ENCODE results near the gene CDK18. TPM values are rescaled to one million over a fixed set of nuclear protein-coding genes. Genes with fewer than 3 reads are reported as not detected.

Gene CDK18
- total and polyA plus RNA-seq, 10 of the 15 experiments (the other 5 are each of a cell fraction or from before 2014, with no cell fraction given), result 0.13 to 4.4 (median 0.52) TPM; not detected in 2

DNA sequence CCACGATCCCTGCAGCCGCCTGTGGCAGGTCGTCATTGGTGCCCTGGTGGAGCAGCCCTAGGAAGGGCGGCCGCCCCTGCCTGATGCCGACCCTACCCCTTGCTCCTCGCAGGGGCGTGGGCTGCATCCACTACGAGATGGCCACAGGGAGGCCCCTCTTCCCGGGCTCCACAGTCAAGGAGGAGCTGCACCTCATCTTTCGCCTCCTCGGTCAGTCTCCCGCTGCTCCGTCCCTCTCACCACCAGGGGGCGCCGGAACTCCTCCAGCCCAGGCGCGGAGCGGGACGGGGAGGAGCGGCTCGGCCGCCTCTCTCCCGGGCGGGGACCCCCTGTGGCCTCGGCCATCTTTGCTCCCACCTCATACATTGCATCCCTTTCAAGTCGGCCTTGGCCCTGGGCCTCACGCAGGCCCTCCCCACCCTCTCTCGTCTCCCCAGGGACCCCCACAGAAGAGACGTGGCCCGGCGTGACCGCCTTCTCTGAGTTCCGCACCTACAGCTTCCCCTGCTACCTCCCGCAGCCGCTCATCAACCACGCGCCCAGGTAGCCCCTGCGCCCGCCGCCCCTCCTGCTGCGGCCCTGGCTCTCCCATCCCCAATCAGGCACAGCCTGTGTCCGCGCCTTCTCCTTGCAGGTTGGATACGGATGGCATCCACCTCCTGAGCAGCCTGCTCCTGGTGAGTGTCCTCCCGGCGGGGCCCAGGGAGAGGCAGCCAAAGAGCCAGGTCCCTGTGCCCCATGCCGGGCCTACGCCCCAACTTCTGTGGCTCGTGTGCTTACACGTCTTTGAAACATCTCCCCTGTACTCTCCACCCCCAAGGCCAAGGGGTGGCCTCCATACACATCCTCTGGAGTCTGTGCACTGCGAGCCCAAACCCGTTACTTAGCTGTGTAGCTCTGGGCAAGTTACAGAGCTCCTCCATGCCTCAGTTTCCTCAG, 24.7 kb downstream of the CDK18 start (continued):
- TF ChIP-seq PAX8 (IDR thresholded peaks at IDR 0.05) (no peak), IKZF1 (conservative IDR thresholded peaks at IDR 0.05) (peak; percentile 71), POLR2A (IDR thresholded peaks at IDR 0.05; ENCODE audit: low read depth, low read length) (no peak), JUND (IDR thresholded peaks at IDR 0.05; ENCODE audit: low read depth, low read length) (no peak), ZZZ3 (IDR thresholded peaks at IDR 0.05; ENCODE audit: control insufficient read depth, insufficient read length, low read depth) (no peak), RFX5 (IDR thresholded peaks at IDR 0.05; ENCODE audit: low read depth, low read length) (no peak), RUNX3 (IDR thresholded peaks at IDR 0.05; ENCODE audit: low read length) (no peak), SUPT20H (IDR thresholded peaks at IDR 0.05; ENCODE audit: borderline replicate concordance, control insufficient read depth, low read depth, low read length) (no peak), ZNF384 (IDR thresholded peaks at IDR 0.05; ENCODE audit: borderline replicate concordance, low read depth, low read length) (no peak), SMAD1 (IDR thresholded peaks at IDR 0.05; ENCODE audit: low read depth, partially characterized antibody) (no peak), RAD21 (IDR thresholded peaks at IDR 0.05; ENCODE audit: insufficient read depth, low read depth, low read length) (peak; percentile 78), MEF2A (IDR thresholded peaks at IDR 0.05; ENCODE audit: insufficient read depth, low read depth, low read length) (no peak), EED (IDR thresholded peaks at IDR 0.05; ENCODE audit: low read depth) (no peak)
- TF ChIP-seq, protein P1, sequence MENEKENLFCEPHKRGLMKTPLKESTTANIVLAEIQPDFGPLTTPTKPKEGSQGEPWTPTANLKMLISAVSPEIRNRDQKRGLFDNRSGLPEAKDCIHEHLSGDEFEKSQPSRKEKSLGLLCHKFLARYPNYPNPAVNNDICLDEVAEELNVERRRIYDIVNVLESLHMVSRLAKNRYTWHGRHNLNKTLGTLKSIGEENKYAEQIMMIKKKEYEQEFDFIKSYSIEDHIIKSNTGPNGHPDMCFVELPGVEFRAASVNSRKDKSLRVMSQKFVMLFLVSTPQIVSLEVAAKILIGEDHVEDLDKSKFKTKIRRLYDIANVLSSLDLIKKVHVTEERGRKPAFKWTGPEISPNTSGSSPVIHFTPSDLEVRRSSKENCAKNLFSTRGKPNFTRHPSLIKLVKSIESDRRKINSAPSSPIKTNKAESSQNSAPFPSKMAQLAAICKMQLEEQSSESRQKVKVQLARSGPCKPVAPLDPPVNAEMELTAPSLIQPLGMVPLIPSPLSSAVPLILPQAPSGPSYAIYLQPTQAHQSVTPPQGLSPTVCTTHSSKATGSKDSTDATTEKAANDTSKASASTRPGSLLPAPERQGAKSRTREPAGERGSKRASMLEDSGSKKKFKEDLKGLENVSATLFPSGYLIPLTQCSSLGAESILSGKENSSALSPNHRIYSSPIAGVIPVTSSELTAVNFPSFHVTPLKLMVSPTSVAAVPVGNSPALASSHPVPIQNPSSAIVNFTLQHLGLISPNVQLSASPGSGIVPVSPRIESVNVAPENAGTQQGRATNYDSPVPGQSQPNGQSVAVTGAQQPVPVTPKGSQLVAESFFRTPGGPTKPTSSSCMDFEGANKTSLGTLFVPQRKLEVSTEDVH (IDR thresholded peaks at IDR 0.05; ENCODE audit: low read depth, partially characterized antibody), result no peak
- TF ChIP-seq, protein P2, sequence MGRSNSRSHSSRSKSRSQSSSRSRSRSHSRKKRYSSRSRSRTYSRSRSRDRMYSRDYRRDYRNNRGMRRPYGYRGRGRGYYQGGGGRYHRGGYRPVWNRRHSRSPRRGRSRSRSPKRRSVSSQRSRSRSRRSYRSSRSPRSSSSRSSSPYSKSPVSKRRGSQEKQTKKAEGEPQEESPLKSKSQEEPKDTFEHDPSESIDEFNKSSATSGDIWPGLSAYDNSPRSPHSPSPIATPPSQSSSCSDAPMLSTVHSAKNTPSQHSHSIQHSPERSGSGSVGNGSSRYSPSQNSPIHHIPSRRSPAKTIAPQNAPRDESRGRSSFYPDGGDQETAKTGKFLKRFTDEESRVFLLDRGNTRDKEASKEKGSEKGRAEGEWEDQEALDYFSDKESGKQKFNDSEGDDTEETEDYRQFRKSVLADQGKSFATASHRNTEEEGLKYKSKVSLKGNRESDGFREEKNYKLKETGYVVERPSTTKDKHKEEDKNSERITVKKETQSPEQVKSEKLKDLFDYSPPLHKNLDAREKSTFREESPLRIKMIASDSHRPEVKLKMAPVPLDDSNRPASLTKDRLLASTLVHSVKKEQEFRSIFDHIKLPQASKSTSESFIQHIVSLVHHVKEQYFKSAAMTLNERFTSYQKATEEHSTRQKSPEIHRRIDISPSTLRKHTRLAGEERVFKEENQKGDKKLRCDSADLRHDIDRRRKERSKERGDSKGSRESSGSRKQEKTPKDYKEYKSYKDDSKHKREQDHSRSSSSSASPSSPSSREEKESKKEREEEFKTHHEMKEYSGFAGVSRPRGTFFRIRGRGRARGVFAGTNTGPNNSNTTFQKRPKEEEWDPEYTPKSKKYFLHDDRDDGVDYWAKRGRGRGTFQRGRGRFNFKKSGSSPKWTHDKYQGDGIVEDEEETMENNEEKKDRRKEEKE (IDR thresholded peaks at IDR 0.05), result no peak
- TF ChIP-seq, protein P3, sequence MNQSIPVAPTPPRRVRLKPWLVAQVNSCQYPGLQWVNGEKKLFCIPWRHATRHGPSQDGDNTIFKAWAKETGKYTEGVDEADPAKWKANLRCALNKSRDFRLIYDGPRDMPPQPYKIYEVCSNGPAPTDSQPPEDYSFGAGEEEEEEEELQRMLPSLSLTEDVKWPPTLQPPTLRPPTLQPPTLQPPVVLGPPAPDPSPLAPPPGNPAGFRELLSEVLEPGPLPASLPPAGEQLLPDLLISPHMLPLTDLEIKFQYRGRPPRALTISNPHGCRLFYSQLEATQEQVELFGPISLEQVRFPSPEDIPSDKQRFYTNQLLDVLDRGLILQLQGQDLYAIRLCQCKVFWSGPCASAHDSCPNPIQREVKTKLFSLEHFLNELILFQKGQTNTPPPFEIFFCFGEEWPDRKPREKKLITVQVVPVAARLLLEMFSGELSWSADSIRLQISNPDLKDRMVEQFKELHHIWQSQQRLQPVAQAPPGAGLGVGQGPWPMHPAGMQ (IDR thresholded peaks at IDR 0.05; ENCODE audit: borderline replicate concordance), result no peak
- TF ChIP-seq, protein P4, sequence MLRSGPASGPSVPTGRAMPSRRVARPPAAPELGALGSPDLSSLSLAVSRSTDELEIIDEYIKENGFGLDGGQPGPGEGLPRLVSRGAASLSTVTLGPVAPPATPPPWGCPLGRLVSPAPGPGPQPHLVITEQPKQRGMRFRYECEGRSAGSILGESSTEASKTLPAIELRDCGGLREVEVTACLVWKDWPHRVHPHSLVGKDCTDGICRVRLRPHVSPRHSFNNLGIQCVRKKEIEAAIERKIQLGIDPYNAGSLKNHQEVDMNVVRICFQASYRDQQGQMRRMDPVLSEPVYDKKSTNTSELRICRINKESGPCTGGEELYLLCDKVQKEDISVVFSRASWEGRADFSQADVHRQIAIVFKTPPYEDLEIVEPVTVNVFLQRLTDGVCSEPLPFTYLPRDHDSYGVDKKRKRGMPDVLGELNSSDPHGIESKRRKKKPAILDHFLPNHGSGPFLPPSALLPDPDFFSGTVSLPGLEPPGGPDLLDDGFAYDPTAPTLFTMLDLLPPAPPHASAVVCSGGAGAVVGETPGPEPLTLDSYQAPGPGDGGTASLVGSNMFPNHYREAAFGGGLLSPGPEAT (IDR thresholded peaks at IDR 0.05; ENCODE audit: low read depth), result no peak; the same call in 1 of the 2 replicates
- TF ChIP-seq, protein P5, sequence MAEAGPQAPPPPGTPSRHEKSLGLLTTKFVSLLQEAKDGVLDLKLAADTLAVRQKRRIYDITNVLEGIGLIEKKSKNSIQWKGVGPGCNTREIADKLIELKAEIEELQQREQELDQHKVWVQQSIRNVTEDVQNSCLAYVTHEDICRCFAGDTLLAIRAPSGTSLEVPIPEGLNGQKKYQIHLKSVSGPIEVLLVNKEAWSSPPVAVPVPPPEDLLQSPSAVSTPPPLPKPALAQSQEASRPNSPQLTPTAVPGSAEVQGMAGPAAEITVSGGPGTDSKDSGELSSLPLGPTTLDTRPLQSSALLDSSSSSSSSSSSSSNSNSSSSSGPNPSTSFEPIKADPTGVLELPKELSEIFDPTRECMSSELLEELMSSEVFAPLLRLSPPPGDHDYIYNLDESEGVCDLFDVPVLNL (IDR thresholded peaks at IDR 0.05; ENCODE audit: low read depth, low read length), result no peak
- TF ChIP-seq, protein P6, sequence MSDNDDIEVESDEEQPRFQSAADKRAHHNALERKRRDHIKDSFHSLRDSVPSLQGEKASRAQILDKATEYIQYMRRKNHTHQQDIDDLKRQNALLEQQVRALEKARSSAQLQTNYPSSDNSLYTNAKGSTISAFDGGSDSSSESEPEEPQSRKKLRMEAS (IDR thresholded peaks at IDR 0.05; ENCODE audit: low read depth, low read length), result no peak

Measured in GM12878 (cell line).